Keratinocyte (primary cell): Measurements from ENCODE around the gene SYDE2. TPM values are rescaled to one million over a fixed set of nuclear protein-coding genes. Genes with fewer than 3 reads are reported as not detected.

ENCODE experiments used
- DNase-seq: peaks from one replicate; pipeline ENCODE4 v3.0.0-alpha.2; 2011; ENCODE audit warnings: low read depth, missing footprints, low spot score
- FAIRE-seq: peaks from 2 replicates; lab custom pipeline; 2011; peaks lifted over from hg19 to GRCh38; lab: Jason Lieb, UNC
- H2AFZ ChIP-seq: 2 replicates; pipeline ENCODE4 v1.6.0; 2012; ENCODE audit warnings: low read length, control low read depth, inconsistent platforms; ENCODE audit not compliant: control insufficient read depth
- H3K27ac ChIP-seq: 2 replicates; pipeline ENCODE4 v1.5.1; 2011; ENCODE audit warnings: low read length; ENCODE audit not compliant: control insufficient read depth, insufficient read depth
- H3K27me3 ChIP-seq: 3 replicates; pipeline ENCODE4 v1.6.0; 2011; ENCODE audit warnings: low read length; ENCODE audit not compliant: control insufficient read depth, insufficient read depth; ENCODE audit errors: extremely low read depth
- H3K36me3 ChIP-seq, 2 experiments: 2 replicates in 1 of 2; 3 replicates in 1 of 2; pipeline ENCODE4 v1.5.1; 2011; ENCODE audit warnings: low read length in 2 of 2, mild to moderate bottlenecking in 1 of 2; ENCODE audit not compliant: control insufficient read depth in 2 of 2, insufficient read depth in 2 of 2; ENCODE audit errors: extremely low read depth in 1 of 2
- H3K4me1 ChIP-seq: 3 replicates; pipeline ENCODE4 v1.5.1; 2011; ENCODE audit warnings: low read length; ENCODE audit not compliant: control insufficient read depth, insufficient read depth; ENCODE audit errors: extremely low read depth
- H3K4me2 ChIP-seq: 3 replicates; pipeline ENCODE4 v1.6.0; 2011; ENCODE audit warnings: low read depth, low read length; ENCODE audit not compliant: control insufficient read depth, insufficient read depth; ENCODE audit errors: extremely low read depth
- H3K4me3 ChIP-seq, 3 experiments: fragments of 200-600 bp in 1 of 3; sonication (generic) in 1 of 3; 2 replicates in 2 of 3; 3 replicates in 1 of 3; pipeline ENCODE4 v1.5.1; 2011 to 2016; ENCODE audit warnings: low read length in 3 of 3, mild to moderate bottlenecking in 3 of 3, control low read depth in 2 of 3, inconsistent platforms in 1 of 3, low read depth in 1 of 3, mixed read lengths in 1 of 3, mixed run types in 1 of 3, moderate library complexity in 1 of 3; ENCODE audit not compliant: control insufficient read depth in 2 of 3, insufficient read depth in 2 of 3; ENCODE audit errors: extremely low read depth in 1 of 3
- H3K79me2 ChIP-seq: 2 replicates; pipeline ENCODE4 v1.6.0; 2012; ENCODE audit warnings: low read length; ENCODE audit not compliant: control insufficient read depth, insufficient read depth
- H3K9ac ChIP-seq: 3 replicates; pipeline ENCODE4 v1.6.0; 2011; ENCODE audit warnings: low read length; ENCODE audit not compliant: control insufficient read depth, insufficient read depth; ENCODE audit errors: extremely low read depth
- H3K9me1 ChIP-seq: 3 replicates; pipeline ENCODE4 v1.6.0; 2011; ENCODE audit warnings: low read length; ENCODE audit not compliant: control insufficient read depth, insufficient read depth; ENCODE audit errors: extremely low read depth
- H3K9me3 ChIP-seq: 2 replicates; pipeline ENCODE4 v1.5.1; 2012; ENCODE audit warnings: low read depth, low read length; ENCODE audit not compliant: control insufficient read depth
- H4K20me1 ChIP-seq: 3 replicates; pipeline ENCODE4 v1.6.0; 2011; ENCODE audit warnings: low read length; ENCODE audit not compliant: control insufficient read depth, insufficient read depth; ENCODE audit errors: extremely low read depth
- CTCF ChIP-seq, 3 experiments: IDR thresholded peaks in 1 of 3; conservative IDR thresholded peaks in 1 of 3; optimal IDR thresholded peaks in 1 of 3; 2 replicates in 2 of 3; 3 replicates in 1 of 3; pipeline versions ENCODE3 to v1.5.1; 2011; ENCODE audit warnings: low read length in 3 of 3, mild to moderate bottlenecking in 3 of 3, moderate library complexity in 2 of 3, control low read depth in 1 of 3, inconsistent platforms in 1 of 3; ENCODE audit not compliant: insufficient read depth in 2 of 3; ENCODE audit errors: extremely low read depth in 1 of 3
- EZH2 ChIP-seq: IDR thresholded peaks from one replicate; pipeline ENCODE4 v1.6.1; 2012; ENCODE audit warnings: inconsistent platforms, mild to moderate bottlenecking, low read length, moderate library complexity
- dilution Hi-C: fragments of 300-500 bp; cut with MboI; formaldehyde crosslinking; loops from one replicate; pipeline ENCODE4 v1.7.0; 2020; ENCODE audit warnings: low sequenced_read_pairs; ENCODE audit not compliant: extremely low pct_ligation_motif_present
- polyA plus RNA-seq, 5 experiments: library from polyadenylated mRNA; depleted of rRNA in 3 of 5; stranded (reverse) in 3 of 5; stranded (forward) in 1 of 5; unstranded in 1 of 5; fragments of >200 nt; gene quantifications; 1 replicate in 1 of 5; 2 replicates in 3 of 5; 3 replicates in 1 of 5; pipeline versions ENCODE4 v1.2.1 to v1.2.3, GENCODE V29; 2011 to 2012; ENCODE audit warnings: missing spikeins in 2 of 5, low read depth in 1 of 5, low replicate concordance in 1 of 5

The SYDE2 gene
- polyA plus RNA-seq, 1 donor (not counting 4 experiments of a cell fraction or from before 2014, with no cell fraction given), result 1.7 TPM

- TF ChIP-seq CTCF (optimal IDR thresholded peaks at IDR 0.05 in 1 of 3, IDR thresholded peaks at IDR 0.05 in 1 of 3, conservative IDR thresholded peaks at IDR 0.05 in 1 of 3; ENCODE audit: extremely low read depth in 1 of 3, insufficient read depth in 2 of 3, low read length in 3 of 3) (no peak), EZH2 (no peak)
- dilution Hi-C loops, result no loop called here
- H3K9me3 ChIP-seq, result no peaks in the 10 kb centered on the region
These were observed 28.8 kb upstream of the SYDE2 start for GRCh38 chr1:85229574-85230097.

GRCh38 chr1:85228972-85229371 lies 28.2 kb upstream of the SYDE2 start:
- TF ChIP-seq CTCF (optimal IDR thresholded peaks at IDR 0.05 in 1 of 3, IDR thresholded peaks at IDR 0.05 in 1 of 3, conservative IDR thresholded peaks at IDR 0.05 in 1 of 3; ENCODE audit: extremely low read depth in 1 of 3, insufficient read depth in 2 of 3, low read length in 3 of 3), result no peak
- no peak for TF ChIP-seq EZH2
- Histone ChIP-seq H3K27ac (no peak overlapping the region), H3K4me3 (no peak overlapping the region), H3K79me2 (no peaks in the 10 kb centered on the region), H2AFZ (no peak overlapping the region), H3K9me1 (no peaks in the 10 kb centered on the region), H3K27me3 (no peaks in the 10 kb centered on the region), H3K9ac (no peak overlapping the region), H3K4me2 (no peak overlapping the region), H3K4me1 (peaks cover 22% of the 10 kb centered on the region), H4K20me1 (no peaks in the 10 kb centered on the region), H3K9me3 (no peaks in the 10 kb centered on the region), H3K36me3 (no peaks in the 10 kb centered on the region)
- no peak for FAIRE-seq
- dilution Hi-C loops, result no loop called here
- no peak for DNase-seq

More at GRCh38 chr1:85229574-85230097, 28.8 kb upstream of the SYDE2 start:
- H3K4me2 ChIP-seq, result no peak overlapping the region
- H3K9me1 ChIP-seq, result no peaks in the 10 kb centered on the region
- no peaks in the 10 kb centered on the region for H3K79me2 ChIP-seq
- no peak overlapping the region for H3K9ac ChIP-seq
- no peak overlapping the region for H2AFZ ChIP-seq
- H4K20me1 ChIP-seq, result no peaks in the 10 kb centered on the region
- no peaks in the 10 kb centered on the region for H3K27me3 ChIP-seq
- H3K4me1 ChIP-seq, result peaks cover 15% of the 10 kb centered on the region
- DNase-seq (no peak), FAIRE-seq (no peak)
- H3K36me3 ChIP-seq, result no peaks in the 10 kb centered on the region
- H3K4me3 ChIP-seq, result no peak overlapping the region
- no peak overlapping the region for H3K27ac ChIP-seq
